Uterus (tissue), 2 donors: ENCODE measurements around the gene CFAP97.

Experiments
- CTCF ChIP-seq, 4 experiments: fragments of 200-600 bp in 2 of 4; fragments of 450-650 bp in 2 of 4; sonication (generic) in 2 of 4; IDR thresholded peaks; one replicate each; pipeline ENCODE4 v1.5.1; 2016 to 2019; ENCODE audit warnings: antibody characterized with exemption in 4 of 4, mild to moderate bottlenecking in 2 of 4, moderate library complexity in 1 of 4
- POLR2A ChIP-seq, 2 donors: fragments of 450-650 bp; IDR thresholded peaks; one replicate each; pipeline ENCODE4 v1.6.1; 2016; ENCODE audit warnings: antibody characterized with exemption in 2 of 2, mild to moderate bottlenecking in 1 of 2, moderate library complexity in 1 of 2

- no peak for TF ChIP-seq POLR2A (IDR thresholded peaks at IDR 0.05)
- no peak for TF ChIP-seq CTCF (IDR thresholded peaks at IDR 0.05)
These were observed 38.2 kb downstream of the CFAP97 start for GRCh38 chr4:185165605-185166063.
